PC-3 (cell line): ENCODE data around the gene KRTAP12-4.
"Not testable (repeated sequence)": the region's sequence is repeated elsewhere in the genome, so short reads cannot be mapped to it uniquely, and the experiment has no call there.

Experiments
- CTCF ChIP-seq: fragments of 300-600 bp; sonication (generic); conservative IDR thresholded peaks from 2 replicates; pipeline ENCODE4 v1.5.1; 2017; ENCODE audit warnings: antibody characterized with exemption, low read depth, mild to moderate bottlenecking, low read length
- EZH2 ChIP-seq: fragments of 300-600 bp; sonication (generic); IDR thresholded peaks from one replicate; pipeline ENCODE4 v1.6.1; 2017; ENCODE audit warnings: antibody characterized with exemption, mild to moderate bottlenecking, low read length; ENCODE audit not compliant: unreplicated experiment
- EZH2phosphoT487 ChIP-seq: fragments of 300-600 bp; sonication (generic); IDR thresholded peaks from 2 replicates; pipeline ENCODE4 v1.6.1; 2018; ENCODE audit warnings: mild to moderate bottlenecking, antibody characterized with exemption, low read length, borderline replicate concordance

GRCh38 chr21:44646366-44647221 lies 7.9 kb downstream of the KRTAP12-4 start, which contains the start of gene KRTAP10-11:
- TF ChIP-seq CTCF, EZH2phosphoT487, EZH2: not testable (repeated sequence)
